DMS153 treated with DMSO at 0.1 percent for 48 hours (cell line): ENCODE measurements around the gene DKC1.
"Not testable (repeated sequence)": the region's sequence is repeated elsewhere in the genome, so short reads cannot be mapped to it uniquely, and the experiment has no call there.

Experiments used
- DNase-seq: peaks from one replicate; lab custom pipeline; 2025; ENCODE audit not compliant: unreplicated experiment; lab: John Stamatoyannopoulos, UW

The DKC1 gene

DNA sequence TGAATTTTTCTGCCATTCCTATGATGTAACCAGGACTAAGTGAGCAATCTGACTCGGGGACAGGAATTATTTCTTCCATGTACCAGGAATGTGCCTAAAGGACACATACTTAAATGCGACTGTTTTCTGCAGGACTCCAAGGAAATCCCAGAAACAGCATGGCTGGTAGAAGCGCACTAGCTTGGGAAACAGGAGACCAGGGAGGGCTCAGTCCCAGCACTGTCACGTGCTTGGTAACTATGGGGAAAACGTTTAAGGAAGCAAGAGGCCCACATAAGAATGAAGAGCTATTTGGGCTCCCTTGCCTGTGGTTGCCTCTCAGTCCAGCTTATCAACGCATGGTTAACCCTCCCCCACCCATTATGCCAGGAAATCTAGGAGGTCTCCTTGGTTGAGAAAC, 23.1 kb downstream of the DKC1 start:
- no peak for DNase-seq

- DNase-seq = no peak
Observed at GRCh38 chrX:154791467-154791866, 28.8 kb downstream of the DKC1 start.

DNA sequence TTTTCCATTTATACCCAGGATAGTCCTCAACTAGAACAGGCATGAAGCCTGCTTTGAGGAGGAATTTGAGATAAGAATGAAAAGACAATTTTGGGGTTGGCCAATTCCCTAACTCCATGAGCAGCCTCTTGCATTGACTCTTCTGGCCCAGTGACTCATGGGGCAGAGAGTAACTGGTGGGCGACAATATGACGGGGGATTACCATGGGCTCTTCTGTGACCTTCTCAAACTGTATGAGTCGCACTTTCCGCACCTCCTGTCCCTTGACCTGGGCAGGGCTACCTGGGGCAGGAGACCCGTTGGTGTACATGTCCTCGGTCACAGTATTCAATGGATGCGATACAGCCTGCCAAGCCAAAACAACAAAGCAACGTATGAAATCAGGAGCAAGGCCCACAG, 29.3 kb downstream of the DKC1 start:
- DNase-seq = no peak

DNA sequence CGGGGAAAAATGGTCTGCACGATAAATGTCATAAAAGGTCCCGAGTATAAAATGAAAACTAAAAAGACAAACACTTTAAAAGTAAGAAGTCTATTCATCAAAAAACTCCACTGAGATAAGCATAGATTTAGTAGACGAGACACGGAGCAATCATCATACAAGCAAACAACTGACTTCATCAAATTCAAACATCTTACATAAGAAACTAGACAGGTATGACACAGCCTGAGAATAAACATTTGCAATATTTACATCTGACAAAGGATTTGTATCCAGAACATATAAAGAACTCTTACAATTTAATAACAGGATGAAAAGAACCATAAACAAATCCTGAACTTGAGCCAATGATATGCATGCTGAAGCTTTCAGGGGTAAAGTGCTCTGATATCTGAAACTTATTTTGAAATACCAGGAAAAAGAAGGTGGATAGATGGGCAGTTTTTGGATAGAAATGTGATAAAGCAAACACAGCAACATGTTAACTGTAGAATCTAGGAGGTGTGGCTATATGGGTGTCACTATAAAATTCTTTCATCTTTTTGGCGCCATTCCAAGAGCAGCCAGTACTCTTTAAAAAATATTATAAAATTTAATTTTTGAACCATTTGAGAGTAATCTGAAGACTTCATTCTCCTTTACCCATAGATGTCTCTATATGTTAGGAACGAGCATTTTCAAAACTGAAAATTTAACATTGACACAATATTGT, 30.6 kb downstream of the DKC1 start:
- peak; percentile 20 for DNase-seq

DNA sequence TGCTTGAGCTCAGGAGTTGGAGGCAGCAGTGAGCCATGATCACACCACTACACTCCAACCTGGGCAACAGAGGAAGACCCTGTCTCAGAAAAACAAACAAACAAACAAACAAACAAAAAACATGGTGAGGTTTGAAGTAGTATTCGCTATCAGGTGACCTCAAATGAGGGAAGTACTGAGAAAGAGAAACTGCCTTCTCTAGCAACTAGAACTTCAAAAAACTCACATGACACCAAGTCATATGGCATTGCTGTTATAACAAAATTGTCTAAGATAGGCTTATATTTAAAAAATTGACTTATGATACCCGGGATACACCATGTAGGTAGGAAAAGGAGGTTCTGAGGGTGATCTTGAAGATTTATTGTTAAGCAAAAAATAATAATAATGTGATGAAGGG, 32.4 kb downstream of the DKC1 start:
- DNase-seq = no peak

- DNase-seq = no peak
Observed at GRCh38 chrX:154797006-154797405, 34.3 kb downstream of the DKC1 start.

- DNase-seq = peak; percentile 99
Observed at GRCh38 chrX:154799556-154800348, 37.1 kb downstream of the DKC1 start.

GRCh38 chrX:154800478-154801210, 38.0 kb downstream of the DKC1 start:
- no peak for DNase-seq

DNA sequence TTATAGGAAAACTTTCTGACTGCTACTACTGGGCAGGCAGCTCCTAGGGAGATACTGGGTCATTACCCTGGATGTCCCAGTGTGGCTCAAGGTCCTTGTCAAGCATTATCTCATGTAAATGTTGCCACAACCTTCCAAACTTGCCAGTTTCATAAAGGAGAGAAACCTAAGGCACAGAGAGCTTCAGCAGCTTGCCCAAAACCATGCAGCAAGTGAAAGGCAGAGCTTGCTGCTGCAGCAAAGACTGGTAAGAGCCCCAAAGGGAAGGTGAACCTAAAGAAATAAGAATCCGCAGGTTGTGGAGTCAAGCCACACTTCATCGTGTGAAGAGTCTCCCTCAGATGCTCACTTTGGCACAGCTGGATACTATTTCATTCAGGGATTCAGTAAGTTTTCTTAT, 40.3 kb downstream of the DKC1 start:
- no peak for DNase-seq

- no peak for DNase-seq
Observed at GRCh38 chrX:154804261-154804956, 41.7 kb downstream of the DKC1 start.

DNA sequence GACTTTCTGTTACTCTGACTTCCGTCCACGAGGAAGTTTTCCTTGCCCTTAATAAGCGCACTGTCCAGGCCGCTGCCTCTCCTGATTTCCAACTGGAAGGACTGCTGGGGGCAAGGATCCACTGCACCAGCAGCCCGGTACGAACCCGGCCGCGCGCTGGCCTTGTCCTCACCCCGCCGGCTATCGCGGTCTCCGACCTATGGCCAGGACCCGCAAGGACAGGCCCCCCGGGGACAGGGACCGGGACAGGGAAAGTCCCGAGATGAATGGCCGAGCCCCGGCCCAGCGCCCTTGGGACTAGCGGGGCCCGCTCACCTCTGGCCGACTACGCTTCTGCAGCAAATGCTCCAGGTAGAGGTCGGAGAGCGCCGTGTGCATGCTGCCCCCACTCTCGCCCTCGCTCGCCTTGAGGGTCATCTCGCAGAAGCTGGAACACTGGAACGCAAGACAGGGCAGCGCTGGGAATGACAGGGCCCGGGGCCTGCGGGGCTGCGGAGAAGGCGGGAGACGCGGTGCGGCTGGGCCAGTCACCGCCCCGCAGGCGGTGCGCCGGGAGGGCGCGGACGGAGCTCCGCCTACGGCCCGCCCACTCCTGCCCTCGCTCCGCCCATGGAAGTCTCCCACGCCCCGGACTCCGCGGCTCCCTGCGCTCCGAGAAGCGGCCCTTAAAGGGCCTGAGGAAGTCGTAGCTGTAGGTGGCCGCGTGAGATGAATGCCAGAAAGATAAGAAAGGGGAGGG, 42.5 kb downstream of the DKC1 start, which contains the start of gene MPP1:
TSS of gene MPP1 (minus strand) at position 529 of the 739 bp plus-strand sequence. CDS start at position 417, 112 bp downstream.
- DNase-seq = peak; percentile 50

DNA sequence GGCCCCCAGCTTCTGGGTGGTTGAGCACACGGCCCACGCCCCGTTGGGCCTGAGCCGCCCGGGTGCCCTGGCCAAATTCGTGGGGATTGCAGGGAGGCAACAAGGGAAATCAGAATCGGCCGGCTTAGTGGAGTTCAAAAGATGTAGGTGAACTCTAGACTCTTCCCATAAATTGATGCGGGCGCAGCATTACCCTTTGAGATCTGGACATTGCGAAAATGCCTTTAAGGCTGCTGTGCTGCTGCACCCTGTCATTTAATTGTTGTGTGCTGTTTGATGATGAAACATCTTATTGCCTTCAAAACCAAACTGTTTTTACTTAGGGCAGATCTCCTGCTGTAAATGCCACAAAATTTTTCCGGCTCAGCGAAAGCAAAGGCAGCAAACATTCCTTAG, 43.0 kb downstream of the DKC1 start:
- no peak for DNase-seq

DNA sequence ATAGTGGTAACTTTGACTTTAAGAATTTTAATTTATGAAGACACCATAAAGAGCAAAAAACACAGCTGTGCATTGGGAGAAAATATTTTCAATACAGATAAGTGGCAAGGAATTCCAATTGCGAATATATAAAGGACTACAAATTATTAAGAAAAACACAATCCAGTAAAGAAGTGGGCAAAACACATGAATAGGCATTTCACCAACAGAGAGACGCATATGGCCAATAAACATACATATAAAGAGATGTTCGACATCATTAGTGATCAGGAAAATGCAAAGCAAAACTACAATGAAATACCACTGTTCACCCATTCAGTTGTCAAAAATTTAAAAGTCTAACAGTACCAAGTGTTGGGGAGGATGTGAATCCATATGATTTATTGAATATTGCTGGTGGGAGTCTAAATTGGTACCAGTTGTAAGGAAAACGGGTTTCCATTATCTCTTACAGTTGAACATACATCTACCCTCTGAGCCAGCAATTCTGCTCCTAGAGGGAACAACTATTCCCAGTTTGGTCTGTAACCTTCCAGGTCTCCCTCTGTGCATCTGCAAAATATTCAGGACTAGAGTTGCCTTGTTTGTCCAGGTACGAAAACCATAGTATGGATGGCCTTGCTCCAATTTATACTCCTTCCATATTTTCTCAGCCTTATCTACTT, 44.3 kb downstream of the DKC1 start:
- DNase-seq = no peak

DNA sequence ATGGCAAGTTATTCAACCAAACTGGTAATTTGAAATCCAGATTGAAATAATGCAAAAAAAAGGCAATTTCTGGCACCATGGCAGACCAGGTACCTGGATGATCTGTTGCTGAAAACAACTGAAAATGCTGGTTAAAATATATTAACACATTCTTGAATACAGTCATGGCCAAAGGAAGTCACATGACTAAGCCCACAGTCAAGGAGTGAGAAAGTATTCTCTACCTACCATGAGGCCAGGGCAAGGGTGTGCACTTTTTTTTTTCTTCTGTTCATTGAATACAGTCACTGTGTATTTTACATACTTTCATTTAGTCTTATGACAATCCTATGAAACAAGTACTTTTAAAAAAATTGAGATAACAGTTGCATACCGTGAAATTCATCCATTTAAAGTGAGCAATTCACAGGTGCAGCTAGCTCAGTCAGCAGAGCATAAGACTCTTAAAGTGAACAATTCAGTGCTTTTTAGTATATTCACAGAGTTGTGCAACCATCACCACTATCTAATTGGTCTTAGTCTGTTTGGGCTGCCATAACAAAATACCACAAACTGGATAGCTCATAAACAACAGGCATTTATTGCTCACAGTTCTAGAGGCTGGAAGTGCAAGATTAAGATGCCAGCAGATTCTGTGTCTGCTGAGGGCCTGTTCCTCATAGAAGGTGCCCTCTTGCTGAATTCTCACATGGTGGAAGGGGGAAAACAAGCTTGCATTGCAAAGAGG, 47.4 kb downstream of the DKC1 start:
- no peak for DNase-seq

DNA sequence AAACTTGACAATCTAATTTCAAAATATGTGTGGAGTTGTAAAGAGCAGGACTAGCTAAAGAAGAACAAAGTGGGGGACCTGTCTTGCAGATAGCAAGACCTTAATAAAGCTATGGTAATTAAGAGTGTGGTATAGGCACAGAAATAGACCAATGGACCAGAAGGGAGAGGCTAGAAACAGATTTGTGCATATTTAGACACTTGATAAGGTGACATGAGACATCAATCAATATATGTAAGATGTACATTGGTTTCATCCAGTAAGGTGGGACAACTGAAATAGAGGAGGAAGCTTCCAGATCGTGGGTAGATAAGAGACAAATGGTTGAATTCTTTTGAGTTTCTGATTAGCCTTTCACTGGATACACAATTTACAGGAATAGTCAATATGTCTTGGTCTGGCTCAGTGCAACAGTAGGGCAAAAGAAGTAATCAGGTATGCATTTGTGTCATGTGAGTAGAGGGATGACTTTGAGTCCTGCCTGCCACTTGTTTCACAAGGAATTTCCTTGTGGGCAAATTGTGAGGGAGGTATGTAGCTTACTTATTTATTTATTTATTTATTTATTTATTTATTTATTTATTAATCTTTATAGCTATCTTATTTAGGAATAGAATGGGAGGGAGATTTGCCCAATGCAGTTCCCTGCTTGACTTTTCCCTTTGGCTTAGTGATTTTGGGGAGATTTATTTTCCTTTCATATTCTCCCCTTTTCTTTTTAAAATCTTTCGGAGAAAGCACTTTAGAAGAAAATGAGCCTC, 49.9 kb downstream of the DKC1 start:
- no peak for DNase-seq

DNA sequence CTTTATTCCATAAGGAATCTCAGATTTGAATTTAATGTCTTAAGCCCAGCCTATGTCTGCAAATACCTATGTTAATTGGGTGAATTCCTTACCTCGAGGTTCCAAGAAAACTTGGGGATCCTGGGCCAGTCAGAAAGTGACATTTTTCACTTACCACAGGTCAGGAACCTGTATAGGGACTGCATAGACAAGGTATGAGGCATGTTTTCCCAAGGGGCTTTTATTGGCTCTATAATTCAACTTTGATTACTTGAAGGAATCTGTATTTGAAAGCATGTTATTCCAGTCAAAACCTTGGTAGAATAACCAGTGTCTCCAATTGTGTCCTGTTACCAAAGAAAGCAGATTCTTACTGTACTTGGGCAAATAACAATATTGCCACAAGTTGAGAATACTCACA, 51.1 kb downstream of the DKC1 start:
- DNase-seq = no peak

- no peak for DNase-seq
Observed at GRCh38 chrX:154815274-154815818, 52.7 kb downstream of the DKC1 start.

- not testable (repeated sequence) for DNase-seq
Observed at GRCh38 chrX:154816326-154816898, 53.7 kb downstream of the DKC1 start.
